Adipose tissue (tissue), 3 donors: ENCODE results near the gene SCUBE1. TPM values are rescaled to one million over a fixed set of nuclear protein-coding genes. Genes with fewer than 3 reads are reported as not detected.

ENCODE experiments used
- H3K27ac ChIP-seq: one replicate; pipeline ENCODE4 v1.5.1; 2013; ENCODE audit warnings: low read depth, low read length
- WGBS, 3 donors: extraction: QIAGEN DNeasy Blood & Tissue Kit; methylation state at CpG; one replicate each; pipeline ENCODE4 v1.1.7; 2013; 5-methylcytosine and 5-hydroxymethylcytosine counted together
- polyA plus RNA-seq, 3 donors: library from polyadenylated mRNA; stranded (reverse); fragments of 200-250 nt; gene quantifications; one replicate each; pipeline ENCODE4 v1.2.3, GENCODE V29; 2013
- donor health status: healthy with polysubstance abuse.
- donor health status: Bipolar disorder and iron deficiency.
- donor health status: healthy.

SCUBE1 gene
- polyA plus RNA-seq, 3 donors, result 0.03 to 0.79 (median 0.28) TPM

GRCh38 chr22:43217285-43218030 lies 125.7 kb downstream of the SCUBE1 start:
- 57 to 85% (median 78%) methylated on average over 28 to 32 of the region's 32 CpGs for WGBS, 3 donors
- no peak overlapping the region for H3K27ac ChIP-seq

- H3K27ac ChIP-seq, result no peak overlapping the region
- WGBS, 3 donors, result 62 to 80% (median 72%) methylated on average over 6 of the region's 6 CpGs
Observed at GRCh38 chr22:43216738-43217137, 126.4 kb downstream of the SCUBE1 start.

- WGBS, 3 donors, result 72 to 91% (median 84%) methylated on average over 12 of the region's 12 CpGs
- no peak overlapping the region for H3K27ac ChIP-seq
Observed at GRCh38 chr22:43213962-43214361, 129.2 kb downstream of the SCUBE1 start.

GRCh38 chr22:43213051-43213450 lies 130.1 kb downstream of the SCUBE1 start:
- WGBS, 3 donors, result 27 to 41% (median 38%) methylated on average over 8 of the region's 8 CpGs

GRCh38 chr22:43212434-43212952 lies 130.7 kb downstream of the SCUBE1 start:
- no peak overlapping the region for H3K27ac ChIP-seq
- WGBS, 3 donors, result 87 to 93% (median 89%) methylated on average over 23 of the region's 23 CpGs

More at GRCh38 chr22:43213051-43213450, 130.1 kb downstream of the SCUBE1 start:
- H3K27ac ChIP-seq, result no peak overlapping the region

- WGBS, 3 donors, result 82 to 89% (median 86%) methylated on average over 12 to 13 of the region's 13 CpGs
- H3K27ac ChIP-seq, result no peak overlapping the region
Observed at GRCh38 chr22:43211941-43212433, 131.2 kb downstream of the SCUBE1 start.

GRCh38 chr22:43210631-43211515 lies 132.3 kb downstream of the SCUBE1 start:
- WGBS, 3 donors, result 89 to 90% (median 90%) methylated on average over 33 to 34 of the region's 34 CpGs
- H3K27ac ChIP-seq, result no peak overlapping the region

- H3K27ac ChIP-seq, result no peak overlapping the region
- WGBS, 3 donors, result 87 to 90% (median 88%) methylated on average over 22 of the region's 22 CpGs
Observed at GRCh38 chr22:43209971-43210370, 133.2 kb downstream of the SCUBE1 start.

- H3K27ac ChIP-seq, result no peak overlapping the region
- 84 to 94% (median 93%) methylated on average over 12 to 15 of the region's 15 CpGs for WGBS, 3 donors
Observed at GRCh38 chr22:43209523-43209890, 133.7 kb downstream of the SCUBE1 start.

- 80 to 86% (median 80%) methylated on average over 25 to 26 of the region's 26 CpGs for WGBS, 3 donors
Observed at GRCh38 chr22:43208703-43209522, 134.3 kb downstream of the SCUBE1 start.

GRCh38 chr22:43207849-43208702 lies 135.1 kb downstream of the SCUBE1 start:
- WGBS, 3 donors, result 80 to 91% (median 90%) methylated on average over 25 to 26 of the region's 26 CpGs
- no peak overlapping the region for H3K27ac ChIP-seq

More at GRCh38 chr22:43208703-43209522, 134.3 kb downstream of the SCUBE1 start:
- H3K27ac ChIP-seq, result no peak overlapping the region

GRCh38 chr22:43207386-43207785 lies 135.8 kb downstream of the SCUBE1 start:
- WGBS, 3 donors, result 78 to 93% (median 91%) methylated on average over 11 to 13 of the region's 13 CpGs
- no peak overlapping the region for H3K27ac ChIP-seq

GRCh38 chr22:43206509-43207161 lies 136.5 kb downstream of the SCUBE1 start:
- H3K27ac ChIP-seq, result no peak overlapping the region
- WGBS, 3 donors, result 33 to 56% (median 37%) methylated on average over 22 to 23 of the region's 23 CpGs

- WGBS, 3 donors, result 56 to 69% (median 60%) methylated on average over 5 of the region's 5 CpGs
- H3K27ac ChIP-seq, result no peak overlapping the region
Observed at GRCh38 chr22:43205748-43206508, 137.2 kb downstream of the SCUBE1 start.

GRCh38 chr22:43205261-43205691 lies 137.9 kb downstream of the SCUBE1 start:
- 82 to 91% (median 91%) methylated on average over 9 of the region's 9 CpGs for WGBS, 3 donors
- no peak overlapping the region for H3K27ac ChIP-seq

GRCh38 chr22:43203471-43203981 lies 139.6 kb downstream of the SCUBE1 start:
- no peak overlapping the region for H3K27ac ChIP-seq
- 63 to 69% (median 64%) methylated on average over 18 to 20 of the region's 20 CpGs for WGBS, 3 donors
